OCI-LY1 (cell line): ENCODE measurements around the gene CRYBB3.

Experiments used
- H2AFZ ChIP-seq: fragments of 200-600 bp; sonication (generic), shearing (Covaris generic); 2 replicates; pipeline ENCODE4 v1.6.0; 2014; ENCODE audit warnings: antibody characterized with exemption, mild to moderate bottlenecking, low read length
- H3F3A ChIP-seq: fragments of 200-600 bp; sonication (generic), shearing (Covaris generic); 2 replicates; pipeline ENCODE4 v1.6.0; 2014; ENCODE audit warnings: mild to moderate bottlenecking, antibody characterized with exemption, low read length, moderate library complexity; ENCODE audit not compliant: insufficient read depth
- H3K27ac ChIP-seq: fragments of 200-600 bp; sonication (generic); 2 replicates; pipeline ENCODE4 v1.5.1; 2014; ENCODE audit warnings: low read length, mixed run types, mild to moderate bottlenecking, low read depth; ENCODE audit not compliant: poor library complexity, severe bottlenecking
- H3K27me3 ChIP-seq: fragments of 200-600 bp; sonication (generic); 2 replicates; pipeline ENCODE4 v1.6.0; 2014; ENCODE audit warnings: antibody characterized with exemption, mild to moderate bottlenecking, low read length, moderate library complexity; ENCODE audit not compliant: insufficient read depth
- H3K36me3 ChIP-seq: fragments of 200-600 bp; sonication (generic); 2 replicates; pipeline ENCODE4 v1.6.1; 2014; ENCODE audit warnings: mild to moderate bottlenecking, antibody characterized with exemption, low read length, moderate library complexity, mixed read lengths; ENCODE audit not compliant: insufficient read depth
- H3K4me1 ChIP-seq: fragments of 200-600 bp; sonication (generic); 2 replicates; pipeline ENCODE4 v1.5.1; 2014; ENCODE audit warnings: mild to moderate bottlenecking, low read length, moderate library complexity; ENCODE audit not compliant: insufficient read depth, severe bottlenecking
- H3K4me2 ChIP-seq: fragments of 200-600 bp; sonication (generic), shearing (Covaris generic); 2 replicates; pipeline ENCODE4 v1.6.1; 2014; ENCODE audit warnings: low read length
- H3K4me3 ChIP-seq: fragments of 200-600 bp; sonication (generic); 2 replicates; pipeline ENCODE4 v1.5.1; 2014; ENCODE audit warnings: low read length, low read depth, mild to moderate bottlenecking, mixed read lengths; ENCODE audit not compliant: poor library complexity, severe bottlenecking
- H3K79me2 ChIP-seq: fragments of 200-600 bp; shearing (Covaris generic); 2 replicates; pipeline ENCODE4 v1.6.1; 2016; ENCODE audit warnings: mixed run types, low read length, mixed read lengths; ENCODE audit not compliant: insufficient read depth
- H3K9ac ChIP-seq: fragments of 200-600 bp; sonication (generic), shearing (Covaris generic); 2 replicates; pipeline ENCODE4 v1.6.1; 2014; ENCODE audit warnings: mild to moderate bottlenecking, low read length, mixed read lengths
- H3K9me2 ChIP-seq: fragments of 200-600 bp; sonication (generic), shearing (Covaris generic); 2 replicates; pipeline ENCODE4 v1.6.1; 2014; ENCODE audit warnings: low read depth, mild to moderate bottlenecking, low read length, mixed read lengths
- H3K9me3 ChIP-seq: fragments of 200-600 bp; shearing (Covaris generic); 2 replicates; pipeline ENCODE4 v1.6.1; 2014; ENCODE audit warnings: low read length, mixed read lengths
- H4K20me1 ChIP-seq: fragments of 200-600 bp; sonication (generic), shearing (Covaris generic); 2 replicates; pipeline ENCODE4 v1.6.0; 2016; ENCODE audit warnings: mild to moderate bottlenecking, low read length; ENCODE audit not compliant: insufficient read depth
- EZH2 ChIP-seq: fragments of 200-600 bp; sonication (generic), shearing (Covaris generic); IDR thresholded peaks from 2 replicates; pipeline ENCODE4 v1.8.0; 2017; ENCODE audit warnings: borderline replicate concordance, mixed run types, mild to moderate bottlenecking, antibody characterized with exemption, low read length, moderate library complexity, mixed read lengths
- TF ChIP-seq, protein P1 (sequence below): fragments of 200-600 bp; sonication (generic), shearing (Covaris generic); IDR thresholded peaks from 2 replicates; pipeline ENCODE4 v1.5.1; 2017; ENCODE audit warnings: mild to moderate bottlenecking, antibody characterized with exemption, low read length, moderate library complexity, mixed read lengths

The CRYBB3 gene

DNA sequence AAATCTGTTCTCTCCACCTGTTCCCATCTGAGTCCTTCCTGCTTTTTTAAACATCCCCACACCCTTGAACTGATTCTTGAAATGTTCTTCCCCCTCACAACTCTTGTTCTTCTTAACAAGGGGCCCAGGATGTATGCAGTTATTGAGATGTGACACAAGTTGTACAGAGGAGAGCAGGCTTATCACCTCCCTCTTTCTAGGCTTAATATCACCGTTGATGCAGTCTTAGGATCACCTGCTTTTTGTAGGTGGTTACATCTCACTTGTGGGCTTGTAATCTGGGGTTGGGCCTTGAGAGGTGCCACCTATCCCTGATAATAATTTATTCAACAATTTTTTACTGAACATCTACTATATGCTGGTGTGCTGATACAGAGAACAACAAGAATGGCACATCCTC, 6.2 kb downstream of the CRYBB3 start:
- Histone ChIP-seq H4K20me1 (no peaks in the 10 kb centered on the region), H3K27ac (no peak overlapping the region), H3K4me3 (no peak overlapping the region), H3F3A (no peaks in the 10 kb centered on the region), H3K27me3 (no peaks in the 10 kb centered on the region), H2AFZ (no peak overlapping the region), H3K79me2 (no peaks in the 10 kb centered on the region), H3K4me1 (no peaks in the 10 kb centered on the region), H3K9ac (no peak overlapping the region), H3K4me2 (no peak overlapping the region), H3K9me2 (no peaks in the 10 kb centered on the region), H3K36me3 (no peaks in the 10 kb centered on the region), H3K9me3 (no peaks in the 10 kb centered on the region)
- TF ChIP-seq EZH2, result no peak
- TF ChIP-seq, protein P1, sequence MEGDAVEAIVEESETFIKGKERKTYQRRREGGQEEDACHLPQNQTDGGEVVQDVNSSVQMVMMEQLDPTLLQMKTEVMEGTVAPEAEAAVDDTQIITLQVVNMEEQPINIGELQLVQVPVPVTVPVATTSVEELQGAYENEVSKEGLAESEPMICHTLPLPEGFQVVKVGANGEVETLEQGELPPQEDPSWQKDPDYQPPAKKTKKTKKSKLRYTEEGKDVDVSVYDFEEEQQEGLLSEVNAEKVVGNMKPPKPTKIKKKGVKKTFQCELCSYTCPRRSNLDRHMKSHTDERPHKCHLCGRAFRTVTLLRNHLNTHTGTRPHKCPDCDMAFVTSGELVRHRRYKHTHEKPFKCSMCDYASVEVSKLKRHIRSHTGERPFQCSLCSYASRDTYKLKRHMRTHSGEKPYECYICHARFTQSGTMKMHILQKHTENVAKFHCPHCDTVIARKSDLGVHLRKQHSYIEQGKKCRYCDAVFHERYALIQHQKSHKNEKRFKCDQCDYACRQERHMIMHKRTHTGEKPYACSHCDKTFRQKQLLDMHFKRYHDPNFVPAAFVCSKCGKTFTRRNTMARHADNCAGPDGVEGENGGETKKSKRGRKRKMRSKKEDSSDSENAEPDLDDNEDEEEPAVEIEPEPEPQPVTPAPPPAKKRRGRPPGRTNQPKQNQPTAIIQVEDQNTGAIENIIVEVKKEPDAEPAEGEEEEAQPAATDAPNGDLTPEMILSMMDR, result no peak

DNA sequence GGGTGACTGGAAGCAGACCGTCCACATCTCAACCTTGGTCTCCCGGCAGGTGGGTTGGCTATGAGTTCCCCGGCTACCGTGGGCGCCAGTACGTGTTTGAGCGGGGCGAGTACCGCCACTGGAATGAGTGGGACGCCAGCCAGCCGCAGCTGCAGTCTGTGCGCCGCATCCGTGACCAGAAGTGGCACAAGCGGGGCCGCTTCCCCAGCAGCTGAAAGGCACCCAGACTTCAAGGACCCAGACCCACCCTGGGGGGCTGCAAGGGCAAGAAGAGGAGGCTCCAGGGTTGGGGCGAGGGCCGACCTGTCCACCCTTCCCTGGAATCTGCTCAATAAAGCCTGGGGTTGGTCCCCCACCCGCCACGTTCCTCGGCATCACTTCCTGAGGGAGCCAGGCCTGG, 7.3 kb downstream of the CRYBB3 start:
- Histone ChIP-seq H2AFZ (no peak overlapping the region), H3K4me1 (no peaks in the 10 kb centered on the region), H3F3A (no peaks in the 10 kb centered on the region), H3K27ac (no peak overlapping the region), H3K9me2 (no peaks in the 10 kb centered on the region), H3K9ac (no peak overlapping the region), H3K27me3 (no peaks in the 10 kb centered on the region), H3K4me2 (no peak overlapping the region), H4K20me1 (no peaks in the 10 kb centered on the region), H3K4me3 (no peak overlapping the region), H3K9me3 (no peaks in the 10 kb centered on the region), H3K36me3 (no peaks in the 10 kb centered on the region), H3K79me2 (no peaks in the 10 kb centered on the region)
- TF ChIP-seq EZH2, result no peak
- TF ChIP-seq, protein P1, result no peak

DNA sequence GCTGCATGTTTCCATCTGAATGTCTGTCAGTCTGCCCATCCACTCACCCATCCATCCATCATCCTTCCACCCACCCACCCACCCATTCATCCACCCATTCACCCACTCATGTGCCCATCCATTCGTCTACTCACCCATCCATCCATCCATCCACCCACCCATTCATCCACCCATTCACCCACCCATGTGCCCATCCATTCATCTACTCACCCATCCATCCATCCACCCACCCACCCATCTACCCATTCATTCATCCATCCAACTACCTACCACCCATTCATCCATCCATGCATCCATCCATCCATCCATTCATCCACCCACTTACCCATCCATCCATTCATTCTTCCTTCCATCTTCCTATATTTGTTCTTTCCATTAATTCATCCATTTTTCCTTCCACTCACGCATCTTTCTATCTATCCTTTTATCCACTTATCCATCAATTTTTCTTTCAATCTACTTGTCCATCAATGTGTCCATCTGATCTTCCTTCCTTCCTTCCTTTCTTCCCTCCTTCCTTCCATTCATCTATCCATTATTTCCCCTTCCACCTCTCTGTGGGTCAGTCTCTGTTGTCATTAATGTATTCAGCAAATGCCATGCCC, 8.0 kb downstream of the CRYBB3 start:
- no peak for TF ChIP-seq EZH2
- TF ChIP-seq, protein P1, result no peak
- Histone ChIP-seq H3K9ac (no peak overlapping the region), H3K9me2 (no peaks in the 10 kb centered on the region), H3K4me3 (no peak overlapping the region), H3K4me1 (no peaks in the 10 kb centered on the region), H3K9me3 (no peaks in the 10 kb centered on the region), H3K79me2 (no peaks in the 10 kb centered on the region), H3F3A (no peaks in the 10 kb centered on the region), H3K27me3 (no peaks in the 10 kb centered on the region), H2AFZ (no peak overlapping the region), H3K36me3 (no peaks in the 10 kb centered on the region), H3K4me2 (no peak overlapping the region), H3K27ac (no peak overlapping the region), H4K20me1 (no peaks in the 10 kb centered on the region)
